Thyroid gland (tissue), 4 donors: ENCODE data around the gene MMAB.
A peak's percentile ranks its signal among the peaks of the same experiment; 100 is the strongest.

Experiments used
- POLR2A ChIP-seq, 2 donors: fragments of 450-650 bp; IDR thresholded peaks; one replicate each; pipeline ENCODE4 v1.6.1; 2017; ENCODE audit warnings: antibody characterized with exemption in 2 of 2, mild to moderate bottlenecking in 2 of 2, moderate library complexity in 1 of 2
- TF ChIP-seq, protein P1 (sequence below), 6 experiments: fragments of 200-600 bp in 3 of 6; fragments of 450-650 bp in 3 of 6; sonication (generic) in 3 of 6; IDR thresholded peaks; one replicate each; pipeline ENCODE4 v1.5.1; 2016 to 2019; ENCODE audit warnings: antibody characterized with exemption in 6 of 6, mild to moderate bottlenecking in 2 of 6, inconsistent platforms in 1 of 6, moderate library complexity in 1 of 6

DNA sequence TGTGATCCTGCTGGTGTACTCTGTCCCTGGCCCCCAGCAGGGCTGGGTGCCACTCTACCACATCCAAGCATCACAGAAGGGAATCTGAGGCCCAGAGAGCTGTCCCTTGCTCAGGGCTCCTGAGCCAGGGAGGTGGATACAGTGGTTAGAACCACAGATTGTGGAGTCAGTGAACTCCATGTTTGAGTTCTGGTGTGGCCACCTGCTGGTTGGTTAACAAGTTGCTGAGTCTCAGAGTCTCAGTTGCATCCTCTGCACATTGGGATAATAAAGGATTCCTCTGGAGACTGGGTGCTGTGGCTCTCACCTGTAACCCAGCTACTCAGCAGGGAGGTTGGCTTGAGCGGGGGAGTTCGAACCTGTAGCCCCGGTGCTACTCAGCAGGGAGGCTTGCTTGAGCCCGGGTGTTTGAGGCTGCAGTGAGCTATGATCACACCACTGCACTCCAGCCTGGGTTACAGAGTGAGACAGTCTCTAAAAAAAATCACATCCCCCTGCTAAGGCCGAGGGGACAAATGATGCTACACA lies 39.7 kb upstream of the MMAB start:
- TF ChIP-seq, protein P1, sequence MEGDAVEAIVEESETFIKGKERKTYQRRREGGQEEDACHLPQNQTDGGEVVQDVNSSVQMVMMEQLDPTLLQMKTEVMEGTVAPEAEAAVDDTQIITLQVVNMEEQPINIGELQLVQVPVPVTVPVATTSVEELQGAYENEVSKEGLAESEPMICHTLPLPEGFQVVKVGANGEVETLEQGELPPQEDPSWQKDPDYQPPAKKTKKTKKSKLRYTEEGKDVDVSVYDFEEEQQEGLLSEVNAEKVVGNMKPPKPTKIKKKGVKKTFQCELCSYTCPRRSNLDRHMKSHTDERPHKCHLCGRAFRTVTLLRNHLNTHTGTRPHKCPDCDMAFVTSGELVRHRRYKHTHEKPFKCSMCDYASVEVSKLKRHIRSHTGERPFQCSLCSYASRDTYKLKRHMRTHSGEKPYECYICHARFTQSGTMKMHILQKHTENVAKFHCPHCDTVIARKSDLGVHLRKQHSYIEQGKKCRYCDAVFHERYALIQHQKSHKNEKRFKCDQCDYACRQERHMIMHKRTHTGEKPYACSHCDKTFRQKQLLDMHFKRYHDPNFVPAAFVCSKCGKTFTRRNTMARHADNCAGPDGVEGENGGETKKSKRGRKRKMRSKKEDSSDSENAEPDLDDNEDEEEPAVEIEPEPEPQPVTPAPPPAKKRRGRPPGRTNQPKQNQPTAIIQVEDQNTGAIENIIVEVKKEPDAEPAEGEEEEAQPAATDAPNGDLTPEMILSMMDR (IDR thresholded peaks at IDR 0.05) = peak in 1 of 6 experiments; percentile 24
- no peak for TF ChIP-seq POLR2A (IDR thresholded peaks at IDR 0.05)
